Muscle layer of duodenum (tissue), 2 donors: ENCODE results near the gene ENPP7.

Experiments used
- H3K27ac ChIP-seq: one replicate; pipeline ENCODE4 v1.7.0; 2013; ENCODE audit warnings: mild to moderate bottlenecking, low read length
- H3K27me3 ChIP-seq: one replicate; pipeline ENCODE4 v1.7.0; 2013; ENCODE audit warnings: low read depth, mild to moderate bottlenecking, control low read depth, low read length
- H3K36me3 ChIP-seq, 2 donors: one replicate each; pipeline ENCODE4 v1.7.0; 2013; ENCODE audit warnings: low read length in 2 of 2, control low read depth in 1 of 2, mild to moderate bottlenecking in 1 of 2; ENCODE audit not compliant: insufficient read depth in 2 of 2, control insufficient read depth in 1 of 2
- H3K4me1 ChIP-seq, 2 donors: one replicate each; pipeline ENCODE4 v1.7.0; 2013; ENCODE audit warnings: low read length in 2 of 2, mild to moderate bottlenecking in 2 of 2, control low read depth in 1 of 2, moderate library complexity in 1 of 2; ENCODE audit not compliant: insufficient read depth in 2 of 2, control insufficient read depth in 1 of 2
- H3K4me3 ChIP-seq, 2 donors: one replicate each; pipeline ENCODE4 v1.7.0; 2013; ENCODE audit warnings: low read length in 2 of 2, low read depth in 1 of 2, mild to moderate bottlenecking in 1 of 2
- H3K9me3 ChIP-seq, 2 donors: one replicate each; pipeline ENCODE4 v1.7.0; 2013; ENCODE audit warnings: low read length in 2 of 2, control low read depth in 1 of 2, mild to moderate bottlenecking in 1 of 2; ENCODE audit not compliant: control insufficient read depth in 1 of 2
- donor health status: healthy.

The ENPP7 gene

GRCh38 chr17:79784353-79785016 is 53.7 kb downstream of the ENPP7 start:
- peaks cover 36% of the 10 kb centered on the region for H3K27me3 ChIP-seq
- peaks cover 0 to 5% of the 10 kb centered on the region in 2 donors for H3K4me1 ChIP-seq
- no peak overlapping the region for H3K4me3 ChIP-seq
- no peaks in the 10 kb centered on the region for H3K9me3 ChIP-seq
- H3K27ac ChIP-seq = no peak overlapping the region
- H3K36me3 ChIP-seq = no peaks in the 10 kb centered on the region

- H3K4me3 ChIP-seq = no peak overlapping the region
- H3K9me3 ChIP-seq = no peaks in the 10 kb centered on the region
- no peaks in the 10 kb centered on the region for H3K36me3 ChIP-seq
- H3K4me1 ChIP-seq = peaks cover 0 to 10% of the 10 kb centered on the region in 2 donors
- H3K27me3 ChIP-seq = peaks cover 38% of the 10 kb centered on the region
- H3K27ac ChIP-seq = no peak overlapping the region
Measured at GRCh38 chr17:79785017-79785899, 54.5 kb downstream of the ENPP7 start.

- H3K36me3 ChIP-seq = no peaks in the 10 kb centered on the region
- H3K27ac ChIP-seq = no peak overlapping the region
- peaks cover 0 to 16% of the 10 kb centered on the region in 2 donors for H3K4me1 ChIP-seq
- peaks cover 47% of the 10 kb centered on the region for H3K27me3 ChIP-seq
- H3K4me3 ChIP-seq = no peak overlapping the region
- H3K9me3 ChIP-seq = no peaks in the 10 kb centered on the region
Measured at GRCh38 chr17:79785900-79786810, 55.4 kb downstream of the ENPP7 start.

GRCh38 chr17:79786930-79787643 is 56.3 kb downstream of the ENPP7 start:
- Histone ChIP-seq H3K9me3 (no peaks in the 10 kb centered on the region), H3K4me3 (no peak overlapping the region), H3K27me3 (peaks cover 56% of the 10 kb centered on the region), H3K4me1 (peaks cover 0 to 23% of the 10 kb centered on the region in 2 donors), H3K36me3 (no peaks in the 10 kb centered on the region), H3K27ac (no peak overlapping the region)

GRCh38 chr17:79788455-79788854 is 57.7 kb downstream of the ENPP7 start:
- Histone ChIP-seq H3K9me3 (no peaks in the 10 kb centered on the region), H3K27ac (no peak overlapping the region), H3K4me3 (no peak overlapping the region), H3K4me1 (peaks cover 0 to 29% of the 10 kb centered on the region in 2 donors), H3K36me3 (no peaks in the 10 kb centered on the region), H3K27me3 (peaks cover 63% of the 10 kb centered on the region)

- H3K4me3 ChIP-seq = no peak overlapping the region
- no peak overlapping the region for H3K27ac ChIP-seq
- H3K4me1 ChIP-seq = peaks cover 0 to 31% of the 10 kb centered on the region in 2 donors
- peaks cover 66% of the 10 kb centered on the region for H3K27me3 ChIP-seq
- H3K36me3 ChIP-seq = no peaks in the 10 kb centered on the region
- no peaks in the 10 kb centered on the region for H3K9me3 ChIP-seq
Measured at GRCh38 chr17:79788989-79789942, 58.5 kb downstream of the ENPP7 start.

GRCh38 chr17:79789943-79790804 is 59.4 kb downstream of the ENPP7 start:
- no peak overlapping the region for H3K27ac ChIP-seq
- peaks cover 63% of the 10 kb centered on the region for H3K27me3 ChIP-seq
- peaks cover 0 to 7% of the 10 kb centered on the region in 2 donors for H3K36me3 ChIP-seq
- H3K4me1 ChIP-seq = peaks cover 0 to 31% of the 10 kb centered on the region in 2 donors
- H3K4me3 ChIP-seq = no peak overlapping the region
- H3K9me3 ChIP-seq = no peaks in the 10 kb centered on the region

- Histone ChIP-seq H3K4me3 (no peak overlapping the region), H3K27ac (no peak overlapping the region), H3K27me3 (peaks cover 61% of the 10 kb centered on the region), H3K4me1 (peaks cover 0 to 33% of the 10 kb centered on the region in 2 donors), H3K9me3 (no peaks in the 10 kb centered on the region), H3K36me3 (peaks cover 0 to 9% of the 10 kb centered on the region in 2 donors)
Measured at GRCh38 chr17:79790805-79791734, 60.3 kb downstream of the ENPP7 start.
